ENCODE results near the gene RAB4A. TPM values are rescaled to one million over a fixed set of nuclear protein-coding genes. Genes with fewer than 3 reads are reported as not detected.
A peak's percentile ranks its signal among the peaks of the same experiment; 100 is the strongest.

RAB4A gene
- total RNA-seq, 1 donor from 2014 or later, result 44.1 TPM

DNA sequence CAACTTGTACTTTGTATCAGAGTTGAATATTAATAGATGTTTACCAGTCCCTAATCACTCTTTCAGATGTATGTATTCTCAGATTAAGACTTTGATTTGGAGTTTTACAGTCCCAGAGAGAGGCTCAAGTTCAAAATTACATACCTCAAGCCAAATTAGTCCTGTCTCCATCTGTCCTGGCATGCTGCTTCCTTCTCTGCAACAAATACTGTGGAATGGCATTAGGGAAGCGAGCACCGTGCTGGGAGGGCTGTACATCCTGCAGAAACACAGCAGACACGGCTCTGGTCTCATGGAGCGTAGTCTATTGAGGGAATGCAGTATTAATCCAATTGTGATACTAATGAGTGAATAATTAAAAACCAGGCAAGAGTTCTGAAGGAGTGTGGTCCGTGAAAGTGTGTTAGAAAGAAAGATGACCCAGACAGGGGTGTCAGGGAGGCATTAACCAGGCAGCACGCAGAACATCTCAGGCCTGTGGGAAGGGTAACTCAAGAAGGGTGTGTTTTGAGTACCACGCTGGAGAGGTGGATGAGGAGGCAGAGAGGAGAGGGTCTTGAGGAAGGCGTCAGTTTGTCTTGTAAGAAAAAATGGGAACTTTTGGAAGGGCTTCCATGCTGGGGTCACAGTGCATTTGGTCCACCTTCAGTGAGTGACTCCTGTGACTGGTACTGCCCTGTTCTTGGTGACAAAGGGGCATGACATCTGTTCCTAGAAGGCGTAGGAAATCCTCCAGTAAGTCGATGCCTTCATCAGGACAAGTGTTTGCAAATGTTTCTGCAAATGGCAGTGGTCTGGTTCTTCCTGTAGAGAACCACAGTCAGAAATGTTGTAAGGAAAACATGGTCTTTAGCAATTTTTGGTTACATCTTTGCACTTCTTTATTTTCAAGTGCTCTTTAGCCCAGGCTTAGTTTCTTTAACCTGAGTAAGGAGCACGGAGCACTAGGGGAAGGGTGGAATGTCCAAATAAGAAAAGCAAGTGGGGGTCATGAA, 1.6 kb downstream of the RAB4A start:
- no peaks in the 10 kb centered on the region for H3K9me3 ChIP-seq (ENCODE audit: low read depth)
- Mint-ChIP-seq H3K27me3 (ENCODE audit: insufficient read depth, low read depth) (peaks cover 2% of the 10 kb centered on the region), H3K9me3 (peaks cover 3% of the 10 kb centered on the region), H3K4me1 (peaks cover 17% of the 10 kb centered on the region), H3K27ac (no peak overlapping the region), H3K36me3 (peaks cover 8% of the 10 kb centered on the region), H3K4me3 (peak overlapping the region; percentile 99)
- peak overlapping the region; percentile 72 for H3K4me3 ChIP-seq
- no peak for DNase-seq (ENCODE audit: low spot score)
- peaks cover 56% of the 10 kb centered on the region for H3K79me2 ChIP-seq (ENCODE audit: low read depth)
- TF ChIP-seq, protein P1, sequence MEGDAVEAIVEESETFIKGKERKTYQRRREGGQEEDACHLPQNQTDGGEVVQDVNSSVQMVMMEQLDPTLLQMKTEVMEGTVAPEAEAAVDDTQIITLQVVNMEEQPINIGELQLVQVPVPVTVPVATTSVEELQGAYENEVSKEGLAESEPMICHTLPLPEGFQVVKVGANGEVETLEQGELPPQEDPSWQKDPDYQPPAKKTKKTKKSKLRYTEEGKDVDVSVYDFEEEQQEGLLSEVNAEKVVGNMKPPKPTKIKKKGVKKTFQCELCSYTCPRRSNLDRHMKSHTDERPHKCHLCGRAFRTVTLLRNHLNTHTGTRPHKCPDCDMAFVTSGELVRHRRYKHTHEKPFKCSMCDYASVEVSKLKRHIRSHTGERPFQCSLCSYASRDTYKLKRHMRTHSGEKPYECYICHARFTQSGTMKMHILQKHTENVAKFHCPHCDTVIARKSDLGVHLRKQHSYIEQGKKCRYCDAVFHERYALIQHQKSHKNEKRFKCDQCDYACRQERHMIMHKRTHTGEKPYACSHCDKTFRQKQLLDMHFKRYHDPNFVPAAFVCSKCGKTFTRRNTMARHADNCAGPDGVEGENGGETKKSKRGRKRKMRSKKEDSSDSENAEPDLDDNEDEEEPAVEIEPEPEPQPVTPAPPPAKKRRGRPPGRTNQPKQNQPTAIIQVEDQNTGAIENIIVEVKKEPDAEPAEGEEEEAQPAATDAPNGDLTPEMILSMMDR (IDR thresholded peaks at IDR 0.05), result no peak
- no peak for TF ChIP-seq EZH2 (IDR thresholded peaks at IDR 0.05)
- TF ChIP-seq EZH2phosphoT487 (IDR thresholded peaks at IDR 0.05), result no peak
- no peaks in the 10 kb centered on the region for H3K36me3 ChIP-seq
- H2AFZ ChIP-seq (replicated peaks), result no peak overlapping the region
- H3K4me2 ChIP-seq, result peak overlapping the region; percentile 82
- peaks cover 33% of the 10 kb centered on the region for H3F3A ChIP-seq (ENCODE audit: low read depth)
- H4K20me1 ChIP-seq (ENCODE audit: low read depth), result peaks cover 51% of the 10 kb centered on the region
- H3K27ac ChIP-seq, result no peak overlapping the region
- H3K27me3 ChIP-seq, result peaks cover 16% of the 10 kb centered on the region
- H3K4me1 ChIP-seq, result peaks cover 14% of the 10 kb centered on the region
- peak overlapping the region; percentile 30 for H3K9ac ChIP-seq

DNA sequence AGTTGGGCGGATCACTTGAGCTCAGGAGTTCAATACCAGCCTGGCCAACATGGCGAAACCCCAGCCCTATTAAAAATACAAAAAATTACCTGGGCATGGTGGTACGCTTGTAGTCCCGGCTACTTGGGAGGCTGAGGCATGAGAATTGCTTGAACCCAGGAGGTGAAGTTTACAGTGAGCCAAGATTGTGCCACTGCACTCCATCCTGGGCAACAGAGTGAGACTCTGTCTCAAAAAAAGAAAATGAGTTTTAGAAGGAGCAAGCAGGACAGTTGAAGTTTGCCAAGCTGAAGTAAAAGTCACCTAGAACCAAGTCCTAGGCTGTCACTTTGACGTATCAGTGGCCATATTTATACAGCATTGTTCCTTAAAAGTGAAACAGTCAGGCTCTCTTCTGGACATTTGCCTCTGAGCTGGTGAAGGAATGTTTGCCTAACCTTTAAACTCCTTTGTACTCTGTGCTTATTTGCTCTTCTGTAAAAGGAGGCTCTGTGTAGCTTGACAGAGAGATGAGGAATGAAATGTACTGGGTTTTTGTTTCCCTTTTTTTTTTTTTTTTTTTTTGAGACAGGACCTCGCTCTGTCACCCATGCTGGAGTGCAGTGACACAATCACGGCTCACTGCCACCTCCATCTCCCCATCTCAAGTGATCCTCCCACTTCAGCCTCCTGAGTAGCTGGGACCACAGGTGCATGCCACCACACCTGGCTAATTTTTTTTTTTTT, 2.8 kb downstream of the RAB4A start:
- peaks cover 16% of the 10 kb centered on the region for H3K27me3 ChIP-seq
- H3F3A ChIP-seq (ENCODE audit: low read depth), result peaks cover 33% of the 10 kb centered on the region
- H3K9me3 ChIP-seq (ENCODE audit: low read depth), result no peaks in the 10 kb centered on the region
- TF ChIP-seq, protein P1 (IDR thresholded peaks at IDR 0.05), result no peak
- TF ChIP-seq EZH2 (IDR thresholded peaks at IDR 0.05) (no peak), EZH2phosphoT487 (IDR thresholded peaks at IDR 0.05) (no peak)
- H3K4me3 Mint-ChIP-seq, result no peak overlapping the region
- H3K27ac Mint-ChIP-seq, result no peak overlapping the region
- H3K4me3 ChIP-seq, result no peak overlapping the region
- peaks cover 67% of the 10 kb centered on the region for H3K79me2 ChIP-seq (ENCODE audit: low read depth)
- peaks cover 2% of the 10 kb centered on the region for H3K27me3 Mint-ChIP-seq (ENCODE audit: insufficient read depth, low read depth)
- H3K4me1 ChIP-seq, result peaks cover 14% of the 10 kb centered on the region
- H3K9ac ChIP-seq, result no peak overlapping the region
- H3K36me3 ChIP-seq, result no peaks in the 10 kb centered on the region
- H3K4me2 ChIP-seq, result no peak overlapping the region
- peaks cover 63% of the 10 kb centered on the region for H4K20me1 ChIP-seq (ENCODE audit: low read depth)
- no peaks in the 10 kb centered on the region for H3K9me3 Mint-ChIP-seq
- H3K36me3 Mint-ChIP-seq, result peaks cover 1% of the 10 kb centered on the region
- H3K27ac ChIP-seq, result no peak overlapping the region
- no peak for DNase-seq (ENCODE audit: low spot score)
- H2AFZ ChIP-seq (replicated peaks), result no peak overlapping the region
- peaks cover 17% of the 10 kb centered on the region for H3K4me1 Mint-ChIP-seq

DNA sequence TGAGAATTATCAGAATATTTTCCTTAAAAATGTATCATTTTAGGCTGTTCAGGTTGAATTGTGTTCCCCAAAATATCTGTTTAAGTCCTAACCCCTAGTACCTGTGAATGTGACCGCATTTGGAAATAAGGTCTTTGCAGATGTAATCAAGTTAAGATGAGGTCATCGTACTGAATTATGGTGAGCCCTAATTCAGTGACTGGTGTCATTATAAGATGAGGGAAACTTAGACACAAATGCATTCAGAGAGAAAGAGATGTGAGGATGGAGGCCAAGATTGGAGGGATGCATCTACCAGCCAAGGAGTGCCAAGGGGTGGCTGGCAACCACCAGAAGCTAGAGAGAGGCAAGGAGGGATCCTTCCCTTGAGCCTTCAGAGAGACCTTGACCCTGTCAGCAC, 4.1 kb downstream of the RAB4A start:
- Histone ChIP-seq H3K4me3 (no peak overlapping the region), H3K9ac (no peak overlapping the region), H3K4me1 (peaks cover 14% of the 10 kb centered on the region), H3K79me2 (ENCODE audit: low read depth) (peaks cover 76% of the 10 kb centered on the region), H3K27ac (no peak overlapping the region), H3F3A (ENCODE audit: low read depth) (peaks cover 23% of the 10 kb centered on the region), H3K27me3 (peaks cover 16% of the 10 kb centered on the region), H2AFZ (replicated peaks) (no peak overlapping the region), H3K9me3 (ENCODE audit: low read depth) (no peaks in the 10 kb centered on the region), H4K20me1 (ENCODE audit: low read depth) (peaks cover 76% of the 10 kb centered on the region), H3K4me2 (no peak overlapping the region), H3K36me3 (no peaks in the 10 kb centered on the region)
- Mint-ChIP-seq H3K27me3 (ENCODE audit: insufficient read depth, low read depth) (peaks cover 2% of the 10 kb centered on the region), H3K27ac (no peak overlapping the region), H3K4me3 (no peak overlapping the region), H3K4me1 (peaks cover 20% of the 10 kb centered on the region), H3K36me3 (peaks cover 1% of the 10 kb centered on the region), H3K9me3 (no peaks in the 10 kb centered on the region)
- no peak for DNase-seq (ENCODE audit: low spot score)
- TF ChIP-seq EZH2phosphoT487 (IDR thresholded peaks at IDR 0.05) (no peak), EZH2 (IDR thresholded peaks at IDR 0.05) (no peak)
- TF ChIP-seq, protein P1 (IDR thresholded peaks at IDR 0.05), result no peak
